ENCODE measurements around the gene TNS4. TPM values are rescaled to one million over a fixed set of nuclear protein-coding genes. Genes with fewer than 3 reads are reported as not detected.
"Not testable (repeated sequence)": the region's sequence is repeated elsewhere in the genome, so short reads cannot be mapped to it uniquely, and the experiment has no call there.

TNS4 gene
- total and polyA plus RNA-seq, 2 of the 4 experiments (the other 2 are of a cell fraction), result not detected

GRCh38 chr17:40546497-40546896, 45.1 kb upstream of the TNS4 start:
- POLR2A ChIA-PET (ENCODE audit: unreplicated experiment); H3K27ac ChIP-seq (ENCODE audit: insufficient read depth, low read length); H3K14ac ChIP-seq (replicated peaks; ENCODE audit: low read depth, low read length); DNase-seq; H3K36me3 ChIP-seq (ENCODE audit: control insufficient read depth, insufficient read depth, low read length); H3K56ac ChIP-seq (ENCODE audit: extremely low read depth, insufficient read depth, low read length); H4K91ac ChIP-seq (ENCODE audit: insufficient read depth, low read depth, low read length); H4K20me1 ChIP-seq (ENCODE audit: insufficient read depth, low read length); ATAC-seq (ENCODE audit: low read depth); H4K8ac ChIP-seq (ENCODE audit: low read depth in 2 of 2, low read length in 2 of 2); H2AK9ac ChIP-seq (replicated peaks; ENCODE audit: low read depth, low read length, poor library complexity); H3K27me3 ChIP-seq (ENCODE audit: control insufficient read depth, insufficient read depth, low read length); H2AFZ ChIP-seq (replicated peaks; ENCODE audit: low read length, poor library complexity); H2BK20ac ChIP-seq (ENCODE audit: low read depth, low read length); H2BK5ac ChIP-seq (ENCODE audit: low read depth, low read length, poor library complexity, severe bottlenecking); H3K18ac ChIP-seq (ENCODE audit: low read depth, low read length); H3K23ac ChIP-seq (ENCODE audit: low read depth, low read length); intact Hi-C loops (cut with micrococcal nuclease); BruUV-seq (replicated peaks); H3K9ac ChIP-seq (ENCODE audit: low read depth, low read length); H3K4me2 ChIP-seq (ENCODE audit: low read depth, low read length); H3K4me3 ChIP-seq (ENCODE audit: insufficient read depth, low read depth, low read length); H4K5ac ChIP-seq (ENCODE audit: low read depth, low read length); H3K4ac ChIP-seq (ENCODE audit: low read depth, low read length); dilution Hi-C loops (cut with HindIII; ENCODE audit: low sequenced_read_pairs, unreplicated experiment); H2BK15ac ChIP-seq (ENCODE audit: low read depth, low read length); H3K9me3 ChIP-seq (ENCODE audit: control insufficient read depth, insufficient read depth, low read length); in situ Hi-C loops (cut with MboI; ENCODE audit: low sequenced_read_pairs): not testable (repeated sequence)
- Histone ChIP-seq H2BK120ac (ENCODE audit: low read depth, low read length) (0 out of 2 replicates have a peak overlapping the region, but pooled peaks have one; percentile 17), H3K4me1 (ENCODE audit: control insufficient read depth, insufficient read depth, low read length) (peaks cover 51% of the 10 kb centered on the region), H3K79me1 (ENCODE audit: low read depth in 1 of 2, low read length in 2 of 2) (peaks cover 0 to 31% of the 10 kb centered on the region in 2 experiments; a peak in 2 of 4 replicates), H2AK5ac (ENCODE audit: low read depth, low read length) (0 out of 2 replicates have a peak overlapping the region, but pooled peaks have one; percentile 10), H3K9me1 (ENCODE audit: insufficient read depth, low read length) (peaks cover 50% of the 10 kb centered on the region)
- CTCF ChIA-PET, result interaction anchor here (1.1 kb wide), 1 partner anchor 13 kb away, joined by 3 read pairs; no protein-coding TSS in a partner anchor
- no CpG with 5 or more reads among the region's 4 CpGs for whole genome bisulfite sequencing, 2 experiments (ENCODE audit: extremely low coverage in 2 of 2, insufficient read length in 1 of 2)
